Endothelial cell of coronary artery (primary cell): ENCODE measurements around the gene KLHL36. TPM values are rescaled to one million over a fixed set of nuclear protein-coding genes. Genes with fewer than 3 reads are reported as not detected.

ENCODE experiments used
- total RNA-seq: library from RNA; depleted of rRNA; stranded (reverse); fragments of >200 nt; gene quantifications from 2 replicates; pipeline ENCODE4 v1.2.3, GENCODE V29; 2014

KLHL36 gene
- total RNA-seq = 45.6 and 90.9 TPM in 2 replicates

DNA sequence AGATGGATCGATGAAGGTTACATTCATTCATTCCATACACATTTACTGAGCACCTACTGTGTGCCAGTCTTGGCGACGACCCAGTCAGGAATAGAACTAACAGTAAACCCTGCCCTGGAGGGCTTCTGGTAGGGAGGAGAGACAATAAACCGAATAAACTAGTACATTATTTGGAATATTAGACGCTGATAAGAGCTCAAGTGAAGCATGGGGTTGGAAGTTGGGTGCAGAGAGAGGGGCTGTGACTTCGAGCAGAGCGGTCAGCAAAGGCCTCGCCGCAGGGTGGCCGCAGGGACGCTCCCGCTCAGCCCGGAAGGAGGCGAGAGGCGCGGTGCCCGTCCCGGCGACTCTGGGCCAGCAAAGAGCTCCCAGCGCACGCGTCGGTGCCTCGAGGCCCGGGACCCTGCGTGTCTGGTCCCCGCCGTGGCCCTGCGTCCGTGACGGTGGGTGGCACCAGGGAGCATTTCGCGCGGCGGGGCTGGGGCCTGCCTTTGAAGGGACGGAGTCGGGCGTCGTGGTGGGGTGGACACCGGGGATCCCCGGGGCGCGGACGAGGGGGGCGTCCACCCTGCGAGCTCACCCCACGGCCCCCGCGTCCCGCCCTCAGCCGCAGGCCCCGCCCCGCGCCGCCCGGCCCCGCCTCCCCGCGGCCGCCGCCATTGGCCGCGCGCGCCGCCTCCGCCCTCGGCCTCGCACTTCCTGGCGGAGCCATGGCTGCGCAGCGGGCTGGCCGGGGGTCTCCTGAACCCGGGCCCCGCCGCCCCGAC is at the start of gene KLHL36:
TSS of gene KLHL36 (plus strand) at position 684 of the 767 bp plus-strand sequence. CDS start 2,357 bp downstream, outside the sequence.

DNA sequence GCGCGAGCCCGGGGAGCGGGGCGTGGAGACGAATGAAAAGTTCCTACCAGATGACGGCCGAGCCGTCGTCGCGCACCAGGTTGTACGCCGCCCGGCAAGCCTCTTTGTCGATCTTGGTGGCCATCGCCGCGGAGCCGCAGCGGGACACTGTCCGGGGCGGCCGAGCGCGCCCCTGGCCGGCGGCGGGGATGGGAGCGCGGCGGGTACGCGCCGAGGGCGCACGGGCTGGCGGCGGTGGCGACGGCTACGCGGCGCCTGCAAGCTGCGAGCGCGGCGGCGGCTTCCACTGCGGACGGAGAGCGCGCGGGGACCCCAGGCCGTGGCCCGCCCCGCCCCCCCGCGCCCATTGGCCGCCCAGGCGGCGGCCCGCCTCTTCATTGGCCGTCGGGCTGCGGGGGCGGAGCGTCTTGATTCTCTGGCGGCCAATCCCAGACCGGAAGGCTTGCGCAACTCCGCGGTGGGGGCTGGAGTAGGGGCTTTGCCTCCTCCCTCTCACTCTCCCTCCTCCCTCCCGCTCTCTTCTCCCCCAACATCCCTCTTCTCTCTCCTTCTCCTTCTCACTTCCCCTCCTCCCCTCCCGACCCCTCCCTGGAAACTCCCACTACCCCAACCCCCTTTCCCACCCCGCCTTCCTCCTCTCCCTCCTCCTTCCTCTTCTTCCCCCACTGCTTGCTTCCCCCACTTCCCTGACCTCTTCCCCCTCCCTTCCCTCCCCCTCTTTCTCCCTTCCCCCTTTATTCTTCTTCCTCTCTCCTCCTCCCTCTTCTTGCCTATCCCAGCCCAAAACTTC is 30.3 kb upstream of the KLHL36 start, which contains the start of gene COTL1:
TSS of gene COTL1 (minus strand) at position 288 of the 790 bp plus-strand sequence. CDS start at position 124, 164 bp downstream.

DNA sequence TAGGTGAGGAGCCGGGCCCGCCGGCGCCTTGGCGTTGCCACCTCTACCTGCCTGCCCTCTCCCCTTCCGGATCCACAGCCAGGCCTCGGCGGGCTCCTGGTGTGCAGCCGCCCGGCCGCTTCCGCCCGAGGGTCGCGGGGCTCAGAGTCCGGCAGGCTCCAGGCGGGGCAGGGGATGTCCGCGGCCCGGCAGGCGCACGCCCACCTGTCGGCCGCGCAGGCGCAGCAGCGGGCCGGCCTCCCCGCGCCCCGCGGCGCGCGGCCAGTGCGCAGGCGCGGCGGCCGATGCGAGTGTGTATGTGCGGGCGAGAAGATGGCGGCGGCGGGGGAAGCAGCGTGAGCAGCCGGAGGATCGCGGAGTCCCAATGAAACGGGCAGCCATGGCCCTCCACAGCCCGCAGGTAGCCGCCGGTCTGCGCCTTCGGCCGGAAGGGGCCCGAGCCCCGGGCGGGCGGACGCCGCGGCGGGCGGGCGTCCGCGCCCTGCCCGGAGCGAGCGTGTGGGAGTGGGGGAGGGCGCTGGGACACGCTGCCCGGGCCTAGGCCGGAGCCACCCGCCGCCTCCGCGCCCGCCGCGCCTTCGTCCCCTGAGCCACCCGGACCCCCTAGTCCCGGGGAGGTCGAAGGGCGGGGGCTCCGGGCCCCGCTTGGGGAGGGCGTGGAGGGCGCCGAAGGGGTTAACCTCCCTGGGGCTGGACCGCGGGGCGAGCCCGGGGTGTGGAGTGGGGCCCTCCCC is 51.6 kb downstream of the KLHL36 start, which contains the start of gene USP10:
TSS of gene USP10 (plus strand) at position 289 of the 734 bp plus-strand sequence. CDS start at position 380, 91 bp downstream.

Other genes with a start within 250 kb of the KLHL36 start
- 13.3 and 15.6 TPM in 2 replicates for gene MEAK7, start 143.9 kb upstream of the KLHL36 start, total RNA-seq
- gene COTL1, start 30.4 kb upstream of the KLHL36 start, total RNA-seq = 133 and 143 TPM in 2 replicates
- 42.3 and 62.5 TPM in 2 replicates for gene USP10, start 51.5 kb downstream of the KLHL36 start, total RNA-seq
- 0.18 and 1.6 TPM in 2 replicates for gene CRISPLD2, start 171.5 kb downstream of the KLHL36 start, total RNA-seq